Kidney glomerular epithelial cell (primary cell): ENCODE data around the gene PHPT1.

Experiments used
- DNase-seq: peaks from one replicate; lab custom pipeline; 2025; lab: John Stamatoyannopoulos, UW

PHPT1 gene

GRCh38 chr9:136886610-136887597, 37.7 kb downstream of the PHPT1 start:
- DNase-seq = no peak

GRCh38 chr9:136888454-136888853, 39.2 kb downstream of the PHPT1 start:
- DNase-seq = no peak

GRCh38 chr9:136889858-136890257, 40.6 kb downstream of the PHPT1 start:
- no peak for DNase-seq

- DNase-seq = no peak
Observed at GRCh38 chr9:136890661-136891060, 41.5 kb downstream of the PHPT1 start.

GRCh38 chr9:136896027-136896426, 46.8 kb downstream of the PHPT1 start:
- no peak for DNase-seq

GRCh38 chr9:136898483-136899100, 49.4 kb downstream of the PHPT1 start:
- DNase-seq = no peak

- DNase-seq = no peak
Observed at GRCh38 chr9:136899196-136899595, 50.0 kb downstream of the PHPT1 start.

- no peak for DNase-seq
Observed at GRCh38 chr9:136900556-136900955, 51.3 kb downstream of the PHPT1 start.
